ENCODE data around the gene PDZD4.
"Not testable (repeated sequence)": the region's sequence is repeated elsewhere in the genome, so short reads cannot be mapped to it uniquely, and the experiment has no call there.

GRCh38 chrX:153818064-153818463 lies 12.3 kb downstream of the PDZD4 start:
- not testable (repeated sequence) for TF ChIP-seq CTCF (IDR thresholded peaks at IDR 0.05); POLR2A (IDR thresholded peaks at IDR 0.05; ENCODE audit: low read depth)
